Measurements from ENCODE around the gene NANOG. TPM values are rescaled to one million over a fixed set of nuclear protein-coding genes. Genes with fewer than 3 reads are reported as not detected.
"Not testable (repeated sequence)": the region's sequence is repeated elsewhere in the genome, so short reads cannot be mapped to it uniquely, and the experiment has no call there.

NANOG gene
- polyA plus RNA-seq, 1 donor from 2014 or later = not detected

- Histone ChIP-seq H3K27ac (ENCODE audit: low read length) (no peak overlapping the region), H3K79me2 (replicated peaks; ENCODE audit: insufficient read depth, low read length) (no peaks in the 10 kb centered on the region), H3K4me3 (ENCODE audit: low read length) (no peak overlapping the region), H3F3A (ENCODE audit: insufficient read depth, low read length, poor library complexity, severe bottlenecking) (no peaks in the 10 kb centered on the region), H2AFZ (ENCODE audit: low read depth, low read length) (no peak overlapping the region), H3K9ac (ENCODE audit: low read length) (no peak overlapping the region), H3K9me2 (ENCODE audit: insufficient read depth, low read length) (no peaks in the 10 kb centered on the region), H3K4me2 (ENCODE audit: low read length) (no peak overlapping the region), H3K27me3 (ENCODE audit: insufficient read depth, low read depth, low read length) (no peaks in the 10 kb centered on the region), H3K36me3 (ENCODE audit: insufficient read depth, low read length) (no peaks in the 10 kb centered on the region), H4K20me1 (ENCODE audit: insufficient read depth) (no peaks in the 10 kb centered on the region), H3K9me3 (ENCODE audit: low read length) (no peaks in the 10 kb centered on the region)
- TF ChIP-seq RAD21 (conservative IDR thresholded peaks at IDR 0.05) (no peak), MXI1 (conservative IDR thresholded peaks at IDR 0.05; ENCODE audit: poor library complexity, severe bottlenecking) (no peak), EP300 (conservative IDR thresholded peaks at IDR 0.05; ENCODE audit: poor library complexity, severe bottlenecking) (no peak), CTCF (IDR thresholded peaks at IDR 0.05; ENCODE audit: poor library complexity, severe bottlenecking) (no peak), REST (IDR thresholded peaks at IDR 0.05; ENCODE audit: borderline replicate concordance) (no peak), SMC3 (conservative IDR thresholded peaks at IDR 0.05; ENCODE audit: poor library complexity) (no peak), POLR2AphosphoS5 (IDR thresholded peaks at IDR 0.05) (no peak), TAF1 (IDR thresholded peaks at IDR 0.05; ENCODE audit: low read depth) (no peak), EZH2 (IDR thresholded peaks at IDR 0.05; ENCODE audit: borderline replicate concordance, insufficient read depth, low read length, poor library complexity, severe bottlenecking) (no peak)
Observed at GRCh38 chr12:7837366-7837765, 48.2 kb downstream of the NANOG start.

DNA sequence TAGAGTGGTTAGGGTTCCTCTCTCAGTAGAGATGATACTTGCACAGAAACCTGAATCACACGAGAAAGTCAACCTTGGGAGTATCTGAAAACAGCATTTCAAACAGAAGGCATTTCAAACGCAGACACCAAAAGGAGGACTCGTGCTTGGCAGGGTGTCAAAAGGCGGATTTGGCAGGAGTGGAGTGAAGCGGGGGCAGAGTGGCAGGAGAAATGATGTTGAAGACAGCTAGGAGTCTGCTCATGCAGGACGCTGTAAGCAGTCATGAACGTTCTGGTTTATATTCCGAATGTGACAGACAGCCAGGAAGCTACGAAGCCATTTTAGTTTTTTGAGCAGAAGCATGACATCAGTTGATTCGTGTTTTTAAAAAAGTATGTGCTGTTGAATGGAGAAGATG, 50.0 kb downstream of the NANOG start:
- H3K9ac ChIP-seq (ENCODE audit: low read length); H3F3A ChIP-seq (ENCODE audit: insufficient read depth, low read length, poor library complexity, severe bottlenecking); H3K4me3 ChIP-seq (ENCODE audit: low read length); H2AFZ ChIP-seq (ENCODE audit: low read depth, low read length); H3K4me2 ChIP-seq (ENCODE audit: low read length); H4K20me1 ChIP-seq (ENCODE audit: insufficient read depth); H3K9me2 ChIP-seq (ENCODE audit: insufficient read depth, low read length); H3K9me3 ChIP-seq (ENCODE audit: low read length); H3K36me3 ChIP-seq (ENCODE audit: insufficient read depth, low read length); H3K27me3 ChIP-seq (ENCODE audit: insufficient read depth, low read depth, low read length); H3K27ac ChIP-seq (ENCODE audit: low read length); H3K79me2 ChIP-seq (replicated peaks; ENCODE audit: insufficient read depth, low read length): not testable (repeated sequence)

DNA sequence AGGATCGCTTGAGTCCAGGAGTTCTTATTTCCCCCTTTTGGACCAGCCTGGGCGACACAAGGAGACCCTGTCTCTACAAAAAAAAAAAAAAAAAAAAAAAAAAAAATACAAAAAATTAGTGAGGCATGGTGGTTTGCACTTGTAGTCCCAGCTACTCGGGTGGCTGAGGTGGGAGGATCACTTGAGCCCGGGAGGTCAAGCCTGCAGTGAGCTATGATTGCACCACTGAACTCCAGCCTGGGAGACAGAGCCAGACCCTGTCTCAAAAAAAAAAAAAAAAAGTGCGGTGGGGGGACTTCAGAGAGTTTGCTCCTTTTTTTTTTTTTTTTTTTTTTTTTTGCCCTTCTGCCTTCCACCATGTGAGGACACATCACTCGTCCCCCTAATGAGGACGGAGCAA, 50.6 kb downstream of the NANOG start:
- H3K79me2 ChIP-seq (replicated peaks; ENCODE audit: insufficient read depth, low read length); H3K9me3 ChIP-seq (ENCODE audit: low read length); H3F3A ChIP-seq (ENCODE audit: insufficient read depth, low read length, poor library complexity, severe bottlenecking); H3K36me3 ChIP-seq (ENCODE audit: insufficient read depth, low read length); H3K4me2 ChIP-seq (ENCODE audit: low read length); H4K20me1 ChIP-seq (ENCODE audit: insufficient read depth); H3K9me2 ChIP-seq (ENCODE audit: insufficient read depth, low read length); H3K27me3 ChIP-seq (ENCODE audit: insufficient read depth, low read depth, low read length); H2AFZ ChIP-seq (ENCODE audit: low read depth, low read length); H3K9ac ChIP-seq (ENCODE audit: low read length); H3K4me3 ChIP-seq (ENCODE audit: low read length); H3K27ac ChIP-seq (ENCODE audit: low read length): not testable (repeated sequence)

- H3K27ac ChIP-seq (ENCODE audit: low read length); H4K20me1 ChIP-seq (ENCODE audit: insufficient read depth); H3K9ac ChIP-seq (ENCODE audit: low read length); H3K36me3 ChIP-seq (ENCODE audit: insufficient read depth, low read length); H3F3A ChIP-seq (ENCODE audit: insufficient read depth, low read length, poor library complexity, severe bottlenecking); H2AFZ ChIP-seq (ENCODE audit: low read depth, low read length); H3K4me3 ChIP-seq (ENCODE audit: low read length); H3K9me2 ChIP-seq (ENCODE audit: insufficient read depth, low read length); H3K79me2 ChIP-seq (replicated peaks; ENCODE audit: insufficient read depth, low read length); H3K4me2 ChIP-seq (ENCODE audit: low read length); H3K9me3 ChIP-seq (ENCODE audit: low read length); H3K27me3 ChIP-seq (ENCODE audit: insufficient read depth, low read depth, low read length): not testable (repeated sequence)
Observed at GRCh38 chr12:7842444-7842843, 53.2 kb downstream of the NANOG start.

All from neural cell (in vitro differentiated cells).